ENCODE data around the gene ARHGEF9.

The ARHGEF9 gene

DNA sequence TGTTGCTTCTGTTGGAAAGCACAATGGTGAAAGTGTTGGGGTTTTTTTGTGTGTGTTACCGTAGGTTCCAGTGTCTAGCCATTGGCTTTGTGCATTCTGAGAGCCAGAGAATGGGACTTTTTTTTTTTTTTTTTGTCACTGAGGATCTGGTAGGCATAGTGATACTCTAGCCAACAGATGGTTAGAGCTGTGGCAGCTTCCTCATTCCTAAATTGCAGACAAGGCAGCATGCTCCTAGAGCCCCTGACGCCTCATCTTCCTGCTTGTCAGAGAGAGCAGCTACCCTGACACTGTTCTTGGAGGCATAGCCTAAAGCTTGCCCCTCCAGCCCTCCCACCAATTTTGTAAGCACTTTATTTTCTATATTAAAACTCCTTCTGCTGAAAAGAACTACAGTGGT, 27.0 kb downstream of the ARHGEF9 start:
- H3K4me3 ChIP-seq (ENCODE audit: low read depth, low read length) = no peak overlapping the region
- TF ChIP-seq, protein P1, sequence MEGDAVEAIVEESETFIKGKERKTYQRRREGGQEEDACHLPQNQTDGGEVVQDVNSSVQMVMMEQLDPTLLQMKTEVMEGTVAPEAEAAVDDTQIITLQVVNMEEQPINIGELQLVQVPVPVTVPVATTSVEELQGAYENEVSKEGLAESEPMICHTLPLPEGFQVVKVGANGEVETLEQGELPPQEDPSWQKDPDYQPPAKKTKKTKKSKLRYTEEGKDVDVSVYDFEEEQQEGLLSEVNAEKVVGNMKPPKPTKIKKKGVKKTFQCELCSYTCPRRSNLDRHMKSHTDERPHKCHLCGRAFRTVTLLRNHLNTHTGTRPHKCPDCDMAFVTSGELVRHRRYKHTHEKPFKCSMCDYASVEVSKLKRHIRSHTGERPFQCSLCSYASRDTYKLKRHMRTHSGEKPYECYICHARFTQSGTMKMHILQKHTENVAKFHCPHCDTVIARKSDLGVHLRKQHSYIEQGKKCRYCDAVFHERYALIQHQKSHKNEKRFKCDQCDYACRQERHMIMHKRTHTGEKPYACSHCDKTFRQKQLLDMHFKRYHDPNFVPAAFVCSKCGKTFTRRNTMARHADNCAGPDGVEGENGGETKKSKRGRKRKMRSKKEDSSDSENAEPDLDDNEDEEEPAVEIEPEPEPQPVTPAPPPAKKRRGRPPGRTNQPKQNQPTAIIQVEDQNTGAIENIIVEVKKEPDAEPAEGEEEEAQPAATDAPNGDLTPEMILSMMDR (IDR thresholded peaks at IDR 0.05; ENCODE audit: low read depth, low read length) = no peak

DNA sequence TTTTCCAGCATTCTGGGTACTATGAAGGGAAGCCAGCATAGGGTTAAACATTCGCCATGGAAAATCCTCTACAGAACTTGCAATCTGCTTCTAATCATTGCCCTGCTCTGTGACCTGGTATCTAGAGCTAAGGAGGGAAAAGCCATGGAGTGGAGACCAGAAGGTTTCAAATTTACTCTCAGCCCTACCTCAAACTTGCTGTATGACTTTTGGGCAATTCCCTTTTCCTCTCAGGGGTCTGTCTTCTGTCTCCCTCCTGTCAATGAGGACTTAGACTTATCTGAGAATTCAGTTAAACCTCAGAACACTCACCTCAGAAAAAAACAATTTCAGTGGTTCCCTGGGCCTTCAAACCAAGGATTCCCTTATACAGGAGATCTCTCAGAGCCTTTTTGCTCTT, 29.1 kb downstream of the ARHGEF9 start:
- TF ChIP-seq, protein P1 (IDR thresholded peaks at IDR 0.05; ENCODE audit: low read depth, low read length) = no peak
- peak overlapping the region; percentile 49 for H3K4me3 ChIP-seq (ENCODE audit: low read depth, low read length)

DNA sequence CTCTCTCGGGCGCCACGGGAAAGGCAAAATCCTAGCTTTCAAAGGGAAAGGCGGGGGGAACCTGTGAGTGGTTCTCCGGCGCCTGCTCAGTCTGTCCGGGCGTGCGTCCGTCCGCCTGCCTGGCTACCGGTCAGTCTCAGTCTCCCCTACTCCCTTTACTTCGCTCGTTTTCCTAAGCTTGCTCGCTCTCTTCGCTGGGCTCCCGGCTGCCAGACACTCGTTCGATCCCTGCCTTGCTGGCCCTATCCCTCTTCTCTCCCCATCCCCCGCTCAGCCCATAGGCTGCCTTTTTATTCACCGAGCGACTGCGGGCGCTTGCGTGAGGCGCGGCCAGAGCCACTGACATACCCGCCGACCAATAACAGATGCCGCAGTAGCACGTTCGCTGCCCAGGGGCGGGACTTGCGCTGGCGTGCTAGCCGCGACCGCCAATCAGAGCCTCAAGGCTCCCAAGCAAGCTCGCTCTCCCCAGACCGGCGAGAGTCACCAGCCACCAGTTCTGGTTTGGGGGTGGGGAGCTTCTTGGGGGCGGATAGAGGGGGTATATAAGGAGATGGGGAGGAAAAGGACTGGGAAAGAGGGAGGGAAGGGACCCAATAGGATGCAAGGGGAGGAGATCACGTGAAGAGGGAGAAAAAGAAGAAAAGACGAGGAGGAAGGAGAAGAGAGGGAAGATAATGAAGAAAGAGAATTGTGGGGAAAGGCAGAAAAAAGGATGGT, 30.0 kb downstream of the ARHGEF9 start:
- H3K4me3 ChIP-seq (ENCODE audit: low read depth, low read length) = peak overlapping the region; percentile 61
- TF ChIP-seq, protein P1 (IDR thresholded peaks at IDR 0.05; ENCODE audit: low read depth, low read length) = no peak

DNA sequence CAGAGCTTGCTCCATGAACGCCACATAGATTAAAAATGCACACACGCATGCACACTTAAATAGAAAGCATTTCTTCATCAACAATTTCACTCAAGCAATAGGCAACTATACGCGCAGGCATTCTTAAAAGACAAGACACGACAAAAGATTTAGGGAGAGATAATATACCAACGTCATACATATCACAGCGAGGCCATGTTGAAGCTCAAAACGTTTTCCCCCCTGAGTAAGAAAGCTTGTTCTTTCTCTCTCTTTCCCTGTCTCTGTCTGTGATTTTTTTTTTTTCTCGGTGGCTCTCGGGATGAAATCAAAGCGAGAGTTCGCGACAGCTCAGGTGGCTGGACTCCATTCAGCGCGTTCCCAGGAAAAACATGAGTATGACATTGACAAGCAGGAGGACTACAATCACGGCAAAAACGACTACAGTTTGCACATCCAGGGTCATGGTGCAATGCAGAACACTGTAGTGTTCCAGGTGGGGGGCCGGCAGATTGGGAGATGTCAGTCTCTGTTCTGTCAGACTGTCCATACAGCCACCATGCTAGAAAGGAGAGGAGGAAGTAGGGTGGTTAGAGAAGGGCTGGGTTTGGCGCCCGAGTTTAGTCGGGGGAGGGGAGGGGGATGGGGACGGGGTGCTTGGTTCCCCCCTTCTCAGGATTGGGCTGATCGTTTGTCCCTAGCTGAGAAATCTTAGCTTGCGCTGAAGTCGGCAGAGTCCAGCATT, 30.7 kb downstream of the ARHGEF9 start:
- TF ChIP-seq, protein P1 (IDR thresholded peaks at IDR 0.05; ENCODE audit: low read depth, low read length) = no peak

DNA sequence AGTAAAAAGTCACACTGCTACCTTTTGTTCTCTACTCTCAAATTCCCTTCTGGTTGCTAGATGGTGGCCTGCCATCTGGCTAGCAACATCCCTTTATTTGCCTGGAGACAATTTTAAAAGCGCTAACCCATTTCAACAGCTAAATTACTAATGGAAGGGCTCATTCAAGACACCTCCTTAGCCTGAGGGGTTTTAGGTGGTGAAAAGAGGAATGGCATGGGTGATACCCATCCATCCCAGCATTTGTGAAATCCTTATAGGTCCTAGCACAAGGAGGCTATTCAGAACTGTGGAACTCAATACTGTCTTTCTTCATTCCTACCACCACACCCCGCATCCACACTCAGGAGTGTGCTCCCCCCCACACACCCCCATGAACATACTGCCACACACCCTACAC, 33.5 kb downstream of the ARHGEF9 start:
- no peak overlapping the region for H3K4me3 ChIP-seq (ENCODE audit: low read depth, low read length)
- TF ChIP-seq, protein P1 (IDR thresholded peaks at IDR 0.05; ENCODE audit: low read depth, low read length) = no peak

More for the DNA sequence above, 30.7 kb downstream of the ARHGEF9 start:
- peak overlapping the region; percentile 61 for H3K4me3 ChIP-seq (ENCODE audit: low read depth, low read length)

DNA sequence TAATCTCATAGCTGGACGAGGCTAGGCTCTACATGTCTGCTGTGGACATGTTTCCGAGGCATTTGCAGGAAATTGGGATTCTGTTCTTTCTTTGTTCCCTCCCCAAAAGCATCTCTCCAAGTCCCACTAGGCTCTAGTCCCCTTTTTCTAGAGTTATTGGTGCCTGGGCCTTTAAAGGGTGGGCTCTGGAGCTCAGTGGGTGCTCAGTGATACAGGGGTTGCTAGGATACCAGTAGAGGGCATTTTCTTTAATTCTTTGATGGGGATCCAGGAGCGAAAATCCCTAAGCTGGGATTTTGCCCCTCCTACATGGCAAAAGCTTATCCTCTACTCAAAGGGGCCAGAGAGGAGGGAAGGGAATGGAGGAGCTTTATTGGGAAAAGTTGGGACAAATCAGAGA, 34.2 kb downstream of the ARHGEF9 start:
- TF ChIP-seq, protein P1 (IDR thresholded peaks at IDR 0.05; ENCODE audit: low read depth, low read length) = no peak
- H3K4me3 ChIP-seq (ENCODE audit: low read depth, low read length) = no peak overlapping the region

DNA sequence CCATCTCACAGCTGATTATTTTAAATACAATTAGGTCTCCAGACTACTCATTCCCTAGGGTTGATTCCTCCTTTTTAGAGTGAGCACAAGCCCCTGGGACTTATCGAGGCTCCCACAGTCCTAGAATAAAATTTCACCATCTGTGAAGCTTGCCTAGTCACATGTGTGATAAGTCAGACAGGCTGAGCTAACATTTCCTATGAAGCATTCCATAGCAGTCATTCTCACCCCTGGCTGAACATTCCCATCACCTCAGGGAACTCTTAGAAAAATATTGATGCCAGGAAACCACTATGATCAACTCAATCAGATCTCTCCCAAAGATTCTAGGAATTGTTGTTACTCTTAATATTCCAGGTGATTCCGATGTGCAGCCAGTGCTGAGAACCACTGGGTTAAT, 37.7 kb downstream of the ARHGEF9 start:
- H3K4me3 ChIP-seq (ENCODE audit: low read depth, low read length) = no peak overlapping the region
- TF ChIP-seq, protein P1 (IDR thresholded peaks at IDR 0.05; ENCODE audit: low read depth, low read length) = no peak

Measured in WI38 (cell line).